SHP77 (cell line): ENCODE results near the gene MAP7D2.
A peak's percentile ranks its signal among the peaks of the same experiment; 100 is the strongest.
"Not testable (repeated sequence)": the region's sequence is repeated elsewhere in the genome, so short reads cannot be mapped to it uniquely, and the experiment has no call there.

ENCODE experiments used
- DNase-seq, 2 experiments: peaks; one replicate each; lab custom pipeline; 2025; lab: John Stamatoyannopoulos, UW

Gene MAP7D2

DNA sequence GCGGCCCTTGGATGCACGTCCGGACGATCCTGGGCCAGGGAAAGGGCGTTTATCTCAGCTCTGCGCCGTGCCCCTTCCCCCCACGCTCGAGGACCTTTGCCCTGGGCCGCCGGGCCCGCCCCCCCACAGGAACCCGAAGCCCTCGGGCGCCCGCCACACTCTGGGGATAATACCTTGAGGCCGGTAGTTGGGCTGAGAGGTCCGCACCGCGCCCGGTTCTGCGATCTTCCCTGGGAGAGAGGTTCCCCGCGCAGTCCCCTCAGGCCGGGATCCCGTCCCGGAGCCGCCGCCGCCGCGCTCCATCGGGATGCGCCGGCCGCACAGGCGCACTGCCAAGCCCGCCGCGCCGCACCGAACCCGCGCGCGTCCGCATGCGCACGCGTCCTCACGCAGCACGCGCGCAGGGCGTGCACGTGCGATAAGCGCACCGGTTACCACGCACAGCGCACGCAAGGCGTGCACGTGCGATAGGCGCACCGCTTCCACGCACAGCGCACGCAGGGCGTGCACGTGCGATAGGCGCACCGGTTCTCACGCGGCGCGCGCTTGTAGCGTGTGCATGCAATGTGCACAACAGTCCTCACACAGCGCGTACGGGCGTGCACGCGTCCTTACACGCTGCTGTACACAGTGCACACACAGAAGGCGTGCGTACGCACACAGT lies at the start of gene MAP7D2:
Gene MAP7D2, minus strand, starts transcription at position 331 of the 664 bp plus-strand sequence. Its CDS starts 28 bp downstream, at position 303.
- no peak for DNase-seq

DNA sequence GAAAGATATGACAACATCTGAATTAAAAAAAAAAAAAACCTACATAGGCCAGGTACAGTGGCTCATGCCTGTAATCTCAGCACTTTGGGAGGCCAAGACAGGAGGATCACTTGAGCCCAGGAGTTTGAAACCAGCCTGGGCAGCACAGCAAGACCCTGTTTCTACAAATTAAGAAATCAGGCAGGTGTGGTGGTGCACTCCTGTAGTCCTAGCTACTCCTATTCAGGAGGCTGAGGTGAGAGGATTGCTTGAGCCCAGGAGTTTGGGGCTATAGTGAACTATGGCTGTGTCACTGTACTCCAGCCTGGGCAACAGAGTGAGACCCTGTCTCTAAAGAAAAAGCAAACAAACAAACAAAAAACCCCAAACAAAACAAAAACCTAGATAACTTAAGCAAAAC lies 45.8 kb upstream of the MAP7D2 start:
- not testable (repeated sequence) for DNase-seq

DNA sequence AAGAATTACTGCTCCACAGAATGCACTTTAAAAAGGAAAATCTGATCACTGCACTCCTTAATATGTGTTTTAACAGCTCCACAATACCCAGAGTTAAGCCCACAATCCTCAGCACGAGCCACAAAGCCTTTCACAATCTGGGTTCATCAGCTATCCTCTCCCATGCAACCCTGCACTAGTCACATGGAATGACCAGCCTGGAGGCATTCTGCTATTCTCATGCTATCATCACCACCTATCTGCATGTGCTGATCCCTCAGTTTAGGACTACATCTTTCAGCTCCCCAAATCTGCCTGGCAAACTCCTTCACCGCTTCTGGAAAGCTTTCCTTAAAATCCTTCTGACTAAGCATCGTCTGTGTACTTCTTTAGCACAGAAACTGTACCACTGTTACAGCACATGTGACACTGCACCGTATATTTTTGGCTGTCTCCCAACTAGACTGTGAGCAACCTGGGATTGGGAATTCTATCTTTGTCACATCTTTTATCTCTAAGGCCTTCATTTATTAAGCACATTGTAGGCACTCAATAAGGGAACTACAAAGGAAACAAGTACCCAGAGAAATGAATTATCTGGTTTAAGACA lies 43.2 kb upstream of the MAP7D2 start:
- no peak for DNase-seq

DNA sequence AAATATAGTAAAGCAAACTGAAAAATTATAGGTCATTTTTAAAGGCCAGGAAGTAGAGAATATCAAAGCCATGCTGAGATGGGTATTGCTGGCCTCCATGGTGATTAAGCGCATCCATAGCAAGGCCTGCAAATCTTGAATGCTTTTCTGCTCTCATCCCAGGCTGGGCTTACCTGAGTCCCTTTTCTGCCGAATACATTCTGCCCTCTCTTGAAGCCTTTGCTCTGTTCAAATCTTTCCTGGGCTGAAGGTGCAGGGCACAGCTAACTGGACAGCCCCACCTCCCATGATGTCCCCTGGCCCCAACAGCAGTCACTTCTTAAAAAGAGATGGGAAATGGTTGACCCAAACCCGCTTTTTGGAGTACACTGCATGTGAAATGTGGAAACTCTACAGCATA lies 35.0 kb upstream of the MAP7D2 start:
- DNase-seq, result no peak

DNA sequence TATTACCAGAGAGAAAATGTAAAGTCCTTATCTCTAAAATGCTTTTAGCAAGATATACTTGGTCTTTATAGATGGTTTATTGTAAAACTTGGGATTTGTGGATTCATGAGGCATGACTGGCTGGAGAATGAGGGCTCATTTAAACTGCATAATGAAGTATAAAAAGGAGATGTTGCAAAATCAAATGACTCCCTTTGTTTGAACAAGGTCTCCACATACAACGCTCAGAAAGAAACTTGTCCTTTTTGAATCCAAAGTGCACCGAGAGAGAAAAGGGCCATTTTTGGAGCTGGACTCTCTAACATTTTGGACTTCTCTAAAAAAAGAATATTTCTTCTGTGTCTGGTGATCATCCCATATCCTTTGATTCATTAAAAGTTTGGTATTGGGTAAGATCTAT lies 32.6 kb upstream of the MAP7D2 start:
- no peak for DNase-seq

DNA sequence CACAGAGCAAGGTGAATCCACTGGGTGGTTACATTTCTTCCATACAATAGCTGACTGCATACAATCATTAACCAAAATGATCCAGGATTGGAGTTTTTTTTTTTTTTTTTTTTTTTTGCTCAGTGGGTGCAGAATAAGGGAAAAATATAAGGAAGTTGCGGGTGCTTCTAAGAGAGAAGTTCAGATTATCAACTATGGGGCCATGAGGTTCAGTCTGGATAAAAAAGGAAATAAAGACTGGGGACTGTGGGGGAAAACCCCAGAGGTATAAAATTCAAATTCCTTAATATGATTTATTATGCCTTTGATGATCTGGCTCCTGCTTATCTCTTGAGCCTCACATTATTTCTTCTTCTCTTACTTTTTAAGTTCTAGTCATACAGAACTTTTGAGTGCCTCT lies 30.9 kb upstream of the MAP7D2 start:
- DNase-seq, result no peak

DNA sequence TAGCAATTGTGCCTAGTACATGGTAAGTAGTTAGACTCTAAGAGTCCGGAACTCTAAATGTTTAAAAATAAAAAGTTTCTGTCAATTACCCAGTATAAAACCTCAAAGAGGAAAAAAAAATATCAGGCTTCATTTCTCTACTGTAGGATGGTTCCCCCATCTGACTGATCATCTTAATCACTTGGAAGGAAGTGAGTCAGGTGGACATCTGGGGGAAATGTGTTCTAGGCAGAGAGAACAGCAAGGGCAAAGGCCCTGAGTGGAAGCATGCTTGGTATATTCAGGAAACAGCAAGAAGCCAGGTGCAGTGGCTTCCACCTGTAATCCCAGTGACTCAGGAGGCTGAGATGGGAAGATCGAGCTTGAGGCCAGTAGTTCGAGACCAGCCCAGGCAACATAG lies 27.8 kb upstream of the MAP7D2 start:
- DNase-seq, result no peak

DNA sequence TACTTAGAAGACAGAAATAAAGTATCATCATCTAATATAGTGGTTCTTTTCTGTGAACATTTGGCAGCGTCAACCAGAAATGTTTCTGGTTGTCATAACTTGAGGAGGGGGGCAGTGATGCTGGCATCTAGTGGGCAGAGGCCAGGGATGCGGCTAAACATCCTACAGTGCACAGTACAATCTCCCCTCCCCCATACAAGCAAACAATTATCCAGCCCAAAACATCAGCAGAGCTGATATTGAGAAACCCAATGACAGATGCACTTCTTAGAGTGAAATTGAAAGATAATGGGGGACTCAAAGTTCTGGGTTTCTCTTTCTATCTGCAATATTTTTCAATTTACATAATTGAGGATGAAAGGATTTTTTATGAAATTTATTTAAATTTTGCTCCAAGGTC lies 26.9 kb upstream of the MAP7D2 start:
- DNase-seq, result no peak

DNA sequence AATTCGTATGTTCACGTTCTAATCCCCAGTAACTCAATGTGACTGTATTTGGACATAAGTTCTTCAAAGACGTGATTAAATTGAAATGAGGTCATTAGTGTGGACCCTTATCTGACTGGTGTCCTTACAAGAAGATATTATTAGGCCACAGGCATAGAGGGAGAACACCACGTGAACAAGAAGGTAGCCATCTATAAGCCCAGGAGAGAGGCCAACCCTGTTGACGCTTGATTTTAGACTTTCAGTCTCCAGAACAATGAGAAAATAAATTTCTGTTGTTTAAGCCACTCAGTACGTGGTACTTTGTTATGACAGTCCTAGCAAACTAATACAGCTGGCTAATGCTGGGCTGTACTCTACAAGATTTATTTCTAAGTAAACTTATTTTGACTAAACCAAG lies 26.4 kb upstream of the MAP7D2 start:
- no peak for DNase-seq

DNA sequence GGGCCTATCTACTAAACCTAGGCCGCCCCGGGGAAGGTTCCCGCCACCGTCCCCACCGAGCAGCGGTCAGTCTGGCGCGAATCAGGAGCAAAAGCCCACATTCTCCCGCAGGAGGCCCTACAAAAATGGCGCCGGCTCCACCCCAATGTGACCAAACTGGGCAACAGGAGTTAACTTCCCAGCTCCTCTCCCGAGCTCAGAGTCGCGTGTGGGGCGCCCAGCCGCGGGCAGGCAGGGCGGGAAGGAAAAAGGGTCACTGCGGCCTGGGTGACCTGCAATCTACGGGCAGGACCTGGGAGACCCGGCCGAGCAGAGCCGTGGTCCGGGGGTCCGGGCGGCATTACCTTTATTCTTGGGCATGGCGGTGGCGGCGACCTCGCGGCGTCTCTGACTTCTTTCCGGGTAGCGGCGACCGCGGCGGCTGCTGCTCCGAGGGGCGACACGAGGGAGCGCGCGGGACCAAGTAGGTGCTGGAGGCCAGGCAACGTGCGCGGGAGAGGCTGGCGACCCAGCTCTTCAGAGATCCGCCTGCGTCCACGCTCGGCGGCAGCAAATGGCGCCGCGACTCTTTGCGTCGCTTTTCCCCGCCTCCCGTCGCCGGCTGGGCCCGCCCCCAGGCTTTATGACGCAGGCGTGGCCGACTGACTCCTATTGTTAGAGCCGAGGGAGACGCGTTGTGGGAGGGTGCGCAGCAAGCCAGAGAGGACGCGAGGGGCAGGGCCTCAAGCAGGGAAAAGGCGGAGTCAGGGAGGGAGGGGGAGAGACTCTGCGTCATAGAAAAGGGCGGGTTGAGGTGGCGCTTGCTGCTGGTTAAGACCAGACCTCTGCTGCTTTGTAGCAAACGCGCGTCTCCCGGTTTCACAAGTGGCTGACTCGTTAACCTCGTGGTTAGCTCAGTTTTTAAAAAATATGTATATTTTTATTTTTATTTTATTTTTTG lies 24.8 kb upstream of the MAP7D2 start, which contains the start of gene EIF1AX:
Gene EIF1AX, minus strand, starts transcription at position 558 of the 940 bp plus-strand sequence. Its CDS starts 198 bp downstream, at position 360.
- peak; percentile 86 to 90 for DNase-seq

DNA sequence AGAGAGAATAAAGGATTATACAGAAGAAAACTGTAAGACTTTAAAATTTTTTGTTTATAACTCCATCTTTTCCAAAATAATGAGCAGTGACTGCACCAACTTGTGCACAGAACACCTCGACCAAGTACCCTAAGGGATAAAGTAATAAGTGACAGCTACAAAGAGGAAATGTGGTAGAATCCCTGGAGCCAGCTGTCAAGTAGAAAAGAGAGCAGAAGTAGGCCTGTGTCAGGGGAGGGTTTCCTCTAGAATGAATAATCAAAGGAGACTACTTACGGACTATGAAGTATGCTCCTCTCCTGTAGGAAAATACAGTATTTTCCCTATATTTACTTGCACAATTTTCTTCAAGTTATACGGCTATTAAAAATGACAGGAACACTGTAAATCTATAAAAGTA lies 23.7 kb upstream of the MAP7D2 start:
- no peak for DNase-seq

DNA sequence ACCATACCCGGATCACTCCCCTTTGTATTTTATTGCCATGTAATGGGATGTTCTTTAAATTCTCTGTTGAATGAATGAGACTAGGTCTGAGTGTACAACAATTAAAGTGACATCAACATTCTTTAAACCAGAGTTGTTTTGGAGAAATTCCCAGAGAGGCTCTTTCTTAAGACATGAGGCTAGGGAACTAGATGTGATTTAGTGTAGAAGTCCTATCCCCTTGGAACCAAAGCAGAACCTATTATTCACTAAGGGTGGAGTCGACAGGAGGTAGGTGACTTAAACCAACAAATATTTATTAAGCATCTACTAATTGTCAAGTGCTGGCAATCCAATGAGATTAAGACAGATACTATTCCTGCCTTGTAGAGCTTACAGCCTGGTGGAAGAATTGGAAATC lies 23.3 kb upstream of the MAP7D2 start:
- no peak for DNase-seq

DNA sequence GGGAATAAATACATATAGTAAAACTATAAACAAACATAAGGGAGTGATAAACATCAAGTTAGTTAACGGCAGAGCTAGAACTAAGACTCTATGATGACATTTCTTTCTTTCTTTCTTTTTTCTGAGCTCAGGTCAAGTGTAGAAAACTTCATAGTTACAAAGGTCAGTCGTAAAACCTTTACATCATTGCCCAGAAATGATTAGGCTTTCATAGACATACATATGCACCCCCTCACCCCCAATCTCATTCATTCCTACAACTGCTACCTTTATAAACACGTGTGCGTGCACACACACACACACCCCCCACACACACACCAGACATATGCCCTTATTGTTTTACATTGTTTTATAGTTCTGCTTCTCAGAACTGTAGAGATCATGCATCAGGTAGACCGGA lies 19.2 kb upstream of the MAP7D2 start:
- DNase-seq, result no peak

DNA sequence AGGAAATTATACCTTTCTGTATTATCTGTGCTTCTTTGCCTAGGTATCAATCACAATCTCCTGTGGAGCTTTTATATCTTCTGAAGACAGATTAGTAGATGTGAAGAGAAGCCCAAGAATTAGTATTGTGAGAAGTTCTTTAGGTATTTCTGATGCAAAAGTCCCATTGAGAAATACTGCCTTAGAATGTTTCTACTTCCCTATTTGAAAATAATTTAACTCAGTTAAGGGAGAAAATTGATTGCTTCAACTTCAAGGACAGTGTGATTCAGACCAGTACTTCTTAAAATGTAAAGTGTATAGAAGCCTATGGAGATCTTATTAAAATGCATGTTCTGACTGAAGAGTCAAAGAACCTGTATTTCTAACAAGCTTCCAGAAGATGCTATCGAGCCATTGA lies 16.0 kb upstream of the MAP7D2 start:
- no peak for DNase-seq

DNA sequence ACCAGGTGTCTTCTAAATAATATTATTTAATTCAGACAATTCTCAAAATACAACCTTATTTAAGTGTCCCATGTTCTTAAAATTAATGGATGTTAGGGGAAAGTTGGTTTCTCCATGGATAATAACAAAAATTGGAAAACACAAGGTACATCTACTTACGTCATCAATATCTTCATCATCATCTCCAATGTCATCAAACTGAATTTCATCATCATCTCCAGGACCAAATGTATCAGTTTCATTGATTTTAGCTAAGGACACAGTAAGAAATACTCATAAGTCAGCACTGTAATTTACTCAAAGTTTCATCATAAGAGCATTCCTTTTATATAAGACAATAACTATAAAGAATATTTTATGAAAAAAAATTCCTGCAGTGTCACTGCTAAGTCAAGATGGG lies 13.7 kb upstream of the MAP7D2 start:
- DNase-seq, result no peak

DNA sequence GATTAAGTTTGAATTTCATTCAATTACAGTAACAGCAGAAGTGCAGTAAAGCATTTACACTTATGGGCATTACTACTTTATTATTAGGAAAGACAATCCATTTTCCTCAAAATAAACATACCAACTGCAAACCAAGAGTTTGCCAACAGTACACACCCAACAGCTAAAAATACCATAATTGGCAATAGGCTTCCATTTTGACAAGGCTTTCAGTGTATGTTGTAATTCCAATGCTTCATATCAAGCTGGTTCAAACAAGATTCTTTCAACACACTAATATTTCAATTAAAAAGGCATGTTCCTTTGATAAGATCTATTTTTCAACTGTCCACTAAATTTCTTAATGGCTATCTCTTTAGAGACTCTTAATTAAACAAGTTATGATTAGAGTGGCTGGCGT lies 12.8 kb upstream of the MAP7D2 start:
- DNase-seq, result no peak

DNA sequence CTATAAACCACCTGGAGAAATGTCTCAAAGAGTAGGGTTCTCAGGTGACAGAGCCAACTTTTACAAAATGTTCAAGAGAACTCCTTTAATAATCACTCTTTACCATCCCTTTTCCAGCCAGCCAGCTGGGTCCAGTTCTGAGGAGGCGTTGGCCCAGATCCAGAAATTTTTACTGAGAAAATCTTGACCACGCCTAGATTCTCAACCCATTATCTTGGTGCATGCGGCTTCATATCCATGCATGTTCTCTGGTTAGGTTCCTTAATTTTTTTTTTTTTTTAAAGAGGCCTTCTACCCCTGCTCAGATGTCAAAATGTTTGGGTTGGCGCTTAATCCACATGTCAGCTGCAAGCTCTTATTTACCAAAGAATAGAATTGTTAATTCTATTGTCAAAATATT lies 12.0 kb upstream of the MAP7D2 start:
- no peak for DNase-seq

DNA sequence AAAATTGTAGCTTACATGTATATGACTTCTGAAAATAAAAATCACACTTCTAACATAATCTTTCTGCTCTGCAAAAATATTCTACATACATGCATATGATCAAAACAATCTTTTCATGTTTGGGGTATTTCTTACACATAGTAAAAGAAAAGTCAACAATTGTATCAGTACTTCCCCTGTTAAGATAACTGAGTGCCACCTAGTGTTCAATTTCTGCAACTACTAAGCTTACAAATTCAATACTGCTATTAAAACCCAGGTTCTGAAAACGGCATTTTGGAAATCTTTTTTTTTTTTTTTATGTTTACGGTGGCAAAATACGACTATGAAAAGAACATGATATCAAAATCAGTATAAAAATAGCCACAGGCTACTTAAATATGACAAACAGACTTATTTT lies 10.7 kb upstream of the MAP7D2 start:
- not testable (repeated sequence) for DNase-seq

DNA sequence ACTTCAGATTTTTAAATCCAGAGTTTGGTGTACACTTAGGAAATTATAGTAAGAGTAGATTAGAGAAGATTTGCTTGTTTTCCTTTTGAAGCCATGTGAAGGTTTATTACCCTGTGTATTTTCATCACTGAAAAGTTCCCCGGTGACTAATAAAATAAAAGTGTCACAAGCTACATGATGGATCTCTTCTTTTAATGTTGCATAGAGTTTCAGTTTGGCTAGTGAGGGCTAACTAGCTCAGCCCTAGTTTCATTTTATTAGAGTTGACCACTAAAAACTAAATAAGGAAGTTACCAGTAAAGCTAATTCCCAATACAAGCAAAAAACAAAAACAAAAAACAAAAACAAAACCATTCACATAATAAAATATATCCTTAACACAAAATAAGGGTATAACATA lies 10.1 kb upstream of the MAP7D2 start:
- not testable (repeated sequence) for DNase-seq

DNA sequence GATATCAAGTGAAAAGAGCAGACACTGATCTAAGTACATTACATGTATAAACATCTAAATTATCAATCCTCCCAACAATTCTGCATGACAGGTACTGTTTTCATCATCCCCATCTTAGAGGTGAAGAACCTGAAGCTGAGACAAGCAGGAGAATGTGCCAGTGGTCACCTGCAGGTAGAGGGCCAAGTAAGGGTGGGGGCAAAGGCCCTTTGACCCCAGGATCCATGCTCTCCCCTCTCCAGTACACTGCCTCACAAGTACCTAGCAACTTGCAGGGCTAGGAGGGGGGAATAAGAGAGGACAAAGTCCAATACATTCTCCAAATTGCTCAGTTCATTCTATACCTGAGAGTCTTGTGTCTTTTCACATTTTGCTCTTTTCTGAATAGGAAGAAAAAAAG lies 8.3 kb upstream of the MAP7D2 start:
- no peak for DNase-seq

DNA sequence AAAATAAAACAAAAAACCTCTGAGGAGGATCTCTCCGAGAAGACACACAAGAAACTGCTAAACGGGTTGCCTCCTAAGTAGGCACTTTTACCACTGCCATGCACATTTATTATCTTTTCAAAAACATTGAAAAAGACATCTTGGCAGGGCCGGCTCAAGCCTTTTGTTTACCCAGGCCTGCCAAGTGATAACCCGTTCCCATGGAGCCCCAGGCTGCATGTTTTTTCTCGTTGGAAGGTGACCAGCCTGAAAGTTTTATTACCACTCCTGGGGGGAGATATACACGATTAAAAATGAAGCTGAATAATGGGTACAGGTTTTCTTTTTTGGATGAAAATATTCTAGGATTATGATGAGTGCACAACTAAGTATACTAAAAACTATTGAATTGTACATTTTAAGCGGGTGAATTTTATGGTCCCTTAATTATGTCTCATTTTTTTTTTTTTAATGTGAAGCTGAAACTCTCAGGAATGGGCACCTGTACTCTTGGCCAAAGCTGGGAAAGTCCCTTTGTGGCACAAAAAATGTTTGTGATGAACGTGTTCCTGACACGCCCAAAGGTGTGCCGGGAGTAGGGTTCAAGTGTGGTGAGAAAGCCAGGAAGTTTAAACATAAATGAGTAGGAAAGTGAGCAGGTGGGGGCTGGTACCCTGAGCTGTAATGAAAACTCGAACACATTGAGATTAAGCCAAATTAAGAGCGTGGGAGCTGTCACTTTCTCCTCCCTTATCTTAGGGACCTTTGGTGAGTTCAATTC lies 1.5 kb upstream of the MAP7D2 start:
- DNase-seq, result no peak

DNA sequence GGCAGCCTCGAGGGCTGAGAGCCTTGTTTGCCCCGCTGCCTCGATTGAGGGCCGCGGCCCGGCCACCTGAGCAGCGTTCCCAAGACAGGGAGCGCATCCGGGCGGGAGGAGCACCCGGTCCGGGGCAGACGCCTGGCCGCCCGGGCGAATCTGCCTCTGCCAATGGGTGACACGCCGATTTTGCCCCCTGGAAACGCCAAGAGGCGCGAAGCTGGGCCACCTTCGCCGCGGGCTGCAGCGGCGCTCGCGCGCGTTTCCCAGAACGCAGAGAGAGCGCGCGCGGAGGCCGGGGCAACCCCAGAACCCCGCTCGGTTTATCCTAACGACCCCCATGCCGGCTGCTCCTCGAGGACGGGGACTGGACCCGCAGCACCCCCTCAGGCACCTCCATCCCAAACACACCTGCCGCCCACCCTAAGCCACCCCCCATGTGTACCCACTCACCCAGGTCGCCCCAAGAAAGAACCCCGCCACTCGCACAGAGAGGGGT lies 575 bp downstream of the MAP7D2 start:
- no peak for DNase-seq
